GM23248 (cell line): Measurements from ENCODE around the gene USP40.

Source experiments
- EZH2 ChIP-seq: fragments of 200-600 bp; sonication (generic); IDR thresholded peaks from 2 replicates; pipeline ENCODE4 v1.6.1; 2018; ENCODE audit warnings: antibody characterized with exemption, mild to moderate bottlenecking; ENCODE audit not compliant: insufficient read depth, poor library complexity, severe bottlenecking
- EZH2phosphoT487 ChIP-seq: fragments of 200-600 bp; sonication (generic); IDR thresholded peaks from 2 replicates; pipeline ENCODE4 v1.6.1; 2018; ENCODE audit warnings: antibody characterized with exemption, moderate library complexity, mild to moderate bottlenecking, low read depth; ENCODE audit not compliant: insufficient read depth

DNA sequence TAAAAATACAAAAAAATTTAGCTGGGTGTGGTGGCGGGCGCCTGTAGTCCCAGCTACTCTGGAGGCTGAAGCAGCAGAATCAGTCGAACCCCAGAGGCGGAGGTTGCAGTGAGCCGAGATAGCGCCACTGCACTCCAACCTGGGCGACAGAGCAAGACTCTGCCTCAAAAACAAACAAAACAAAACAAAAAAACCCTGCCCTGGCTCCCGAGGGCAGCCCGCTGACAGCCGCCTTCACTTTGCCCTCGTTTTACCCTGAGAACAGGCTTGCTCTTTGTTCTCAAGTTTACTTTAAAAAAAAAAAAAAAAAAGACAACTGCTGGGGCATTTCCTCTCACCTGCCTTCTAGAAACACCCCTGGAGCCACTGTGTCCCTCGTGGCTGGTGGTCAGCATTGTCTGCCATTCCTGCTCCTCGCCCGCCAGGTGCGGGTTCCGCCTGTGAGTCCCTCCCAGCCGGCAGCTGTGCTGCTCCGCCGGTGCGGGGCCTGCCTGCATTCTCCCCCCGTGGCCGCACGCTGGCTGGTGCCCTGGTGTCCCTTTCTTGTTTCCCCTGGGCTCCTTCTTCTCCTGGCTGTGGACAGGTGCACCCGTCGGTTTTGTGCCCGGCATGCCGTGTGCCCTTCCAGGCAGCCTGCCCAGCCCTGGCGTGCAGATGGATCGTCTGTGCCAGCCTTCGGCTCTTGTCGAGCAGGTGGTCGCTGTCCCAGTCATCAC, 105.7 kb downstream of the USP40 start:
- TF ChIP-seq EZH2 (no peak), EZH2phosphoT487 (no peak)
